Mucosa of gallbladder (tissue), 1 donor: ENCODE measurements around the gene DLG2. TPM values are rescaled to one million over a fixed set of nuclear protein-coding genes. Genes with fewer than 3 reads are reported as not detected.

Experiments used
- DNase-seq: peaks from one replicate; pipeline ENCODE4 v3.0.0-alpha.2; 2020; ENCODE audit warnings: low spot score
- total RNA-seq: library from RNA; stranded (reverse); gene quantifications from one replicate; pipeline ENCODE4 v1.2.1, GENCODE V29; 2021
- donor health status: DM: no; HTN: no; CAD: no.

DLG2 gene
- total RNA-seq, 1 donor from 2014 or later, result 4.4 TPM

DNA sequence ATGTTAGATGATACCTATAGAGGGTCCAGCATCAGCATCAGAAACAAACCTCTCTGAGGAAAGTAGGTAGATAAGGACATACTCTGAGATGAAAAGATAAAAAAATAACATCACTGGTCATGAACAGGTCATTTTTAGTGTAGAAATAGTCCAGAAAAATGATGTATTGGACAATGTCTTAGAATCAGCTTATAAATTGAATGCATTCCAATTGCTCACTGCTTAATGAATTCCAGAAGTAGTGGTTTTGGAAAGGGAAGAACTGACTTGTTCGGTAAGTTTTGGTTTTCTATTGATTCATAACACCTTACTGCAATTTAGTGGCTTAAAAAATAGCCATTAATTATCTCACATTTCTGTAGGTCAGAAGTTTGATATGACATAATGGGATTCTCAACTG is 1411.5 kb downstream of the DLG2 start:
- no peak for DNase-seq

DNA sequence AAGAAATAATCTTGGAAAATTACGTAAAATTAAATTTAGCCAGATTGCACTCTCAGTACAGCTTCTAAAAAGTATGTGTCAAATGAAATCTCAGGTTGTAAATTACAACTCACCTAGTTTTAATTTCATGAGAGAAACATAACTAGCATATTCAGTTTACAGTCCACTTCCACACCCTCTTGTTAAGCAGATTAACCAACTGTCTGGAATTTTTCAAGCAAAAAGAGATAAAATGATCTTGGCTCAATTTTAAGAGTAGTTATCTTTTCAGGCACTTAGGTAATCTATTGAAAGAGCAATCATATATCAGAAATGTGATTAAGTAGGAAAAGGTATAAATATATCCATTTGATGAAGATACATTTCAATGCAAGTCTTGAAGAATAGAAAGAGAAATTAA is 1412.6 kb downstream of the DLG2 start:
- DNase-seq, result no peak

DNA sequence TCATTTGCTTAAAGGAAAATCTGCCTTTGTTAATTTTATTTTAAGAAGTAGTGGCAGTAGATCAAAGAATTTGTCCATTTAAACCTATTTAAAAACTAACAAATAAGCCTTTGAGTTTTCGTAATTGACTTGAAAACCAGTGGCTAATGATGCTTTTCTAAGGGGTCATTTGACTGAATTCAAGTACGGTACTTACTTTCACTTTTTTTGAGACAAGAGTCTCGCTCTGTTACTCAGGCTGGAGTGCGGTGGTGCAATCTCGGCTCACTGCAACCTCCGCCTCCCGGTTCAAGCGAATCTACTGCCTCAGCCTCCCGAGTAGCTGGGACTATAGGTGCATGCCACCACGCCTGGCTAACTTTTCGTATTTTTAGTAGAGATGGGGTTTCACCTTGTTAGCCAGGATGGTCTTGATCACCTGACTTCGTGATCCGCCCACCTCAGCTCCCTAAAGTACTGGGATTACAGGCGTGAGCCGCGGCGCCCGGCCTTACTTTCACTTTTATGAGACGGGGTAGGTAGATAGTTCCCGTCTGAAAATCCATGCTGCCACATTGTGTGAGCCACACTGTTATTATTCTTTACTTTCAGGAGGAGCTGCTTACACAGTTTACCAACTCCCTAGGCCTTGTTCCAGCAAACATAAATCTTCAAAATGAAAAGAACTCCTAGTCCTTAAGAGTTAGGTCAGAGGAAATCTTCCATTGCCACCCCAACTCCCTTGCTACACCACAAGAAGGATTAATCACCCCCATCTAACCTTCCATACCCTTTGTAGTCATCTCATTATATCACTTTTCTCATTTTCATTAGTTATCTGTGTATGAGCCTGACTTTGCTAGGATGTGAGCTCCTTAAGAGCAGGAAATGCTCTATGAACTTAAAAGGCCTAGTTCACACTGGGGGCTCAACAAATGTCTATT is 1414.4 kb downstream of the DLG2 start:
- no peak for DNase-seq

DNA sequence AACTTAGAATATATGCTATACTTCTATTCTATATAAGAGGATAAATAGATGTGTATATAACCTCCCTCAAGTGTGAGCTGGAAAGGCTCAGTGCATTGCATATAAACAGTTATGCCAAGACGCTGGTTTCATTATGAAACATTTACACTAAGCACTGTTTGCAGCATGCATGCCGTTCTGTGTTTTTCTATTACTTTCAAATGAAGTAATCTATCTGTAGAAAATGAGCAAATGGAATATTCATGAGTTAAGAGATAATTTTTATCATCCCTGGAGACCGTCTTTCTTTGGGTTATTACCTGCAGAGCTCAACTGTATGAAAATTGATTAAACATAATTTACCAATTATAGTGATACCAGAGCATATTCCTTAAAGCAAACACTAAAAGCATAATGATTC is 1415.2 kb downstream of the DLG2 start:
- no peak for DNase-seq

DNA sequence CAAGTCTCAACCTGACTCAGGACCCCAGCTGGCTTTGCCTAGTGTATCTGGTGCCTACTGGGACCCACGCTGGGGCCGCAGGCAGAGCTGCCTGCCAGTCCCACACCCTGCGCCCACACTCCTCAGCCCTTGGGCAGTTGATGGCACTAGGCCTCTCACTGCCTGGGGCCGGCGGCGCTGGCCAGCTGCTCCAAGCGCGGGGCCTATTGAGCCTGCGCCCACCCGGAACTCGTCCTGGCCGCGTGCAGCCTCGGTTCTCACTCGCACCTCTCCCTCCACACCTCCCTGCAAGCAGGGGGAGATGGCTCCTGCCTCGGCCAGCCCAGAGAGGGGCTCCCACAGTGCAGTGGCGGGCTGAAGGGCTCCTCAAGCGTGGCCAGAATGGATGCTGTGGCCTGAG is 1432.4 kb downstream of the DLG2 start:
- no peak for DNase-seq

DNA sequence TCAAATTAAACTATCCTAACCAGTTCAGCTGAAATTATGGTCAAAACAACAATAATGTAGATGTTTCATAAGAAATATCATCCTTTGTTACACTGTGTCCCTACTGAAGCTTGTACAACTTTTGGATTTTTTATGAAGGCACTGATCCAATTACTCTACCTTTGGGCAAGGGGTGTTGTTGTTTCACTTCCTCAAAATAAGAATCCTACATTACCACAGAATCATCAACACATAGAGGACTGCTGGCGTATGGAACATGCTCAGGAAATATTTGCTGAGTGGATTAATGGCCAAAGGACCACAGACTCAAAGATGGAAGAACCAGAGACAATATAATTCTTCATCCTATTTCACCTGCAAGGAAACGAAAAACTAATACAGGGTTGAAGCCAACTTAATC is 1433.4 kb downstream of the DLG2 start:
- no peak for DNase-seq

DNA sequence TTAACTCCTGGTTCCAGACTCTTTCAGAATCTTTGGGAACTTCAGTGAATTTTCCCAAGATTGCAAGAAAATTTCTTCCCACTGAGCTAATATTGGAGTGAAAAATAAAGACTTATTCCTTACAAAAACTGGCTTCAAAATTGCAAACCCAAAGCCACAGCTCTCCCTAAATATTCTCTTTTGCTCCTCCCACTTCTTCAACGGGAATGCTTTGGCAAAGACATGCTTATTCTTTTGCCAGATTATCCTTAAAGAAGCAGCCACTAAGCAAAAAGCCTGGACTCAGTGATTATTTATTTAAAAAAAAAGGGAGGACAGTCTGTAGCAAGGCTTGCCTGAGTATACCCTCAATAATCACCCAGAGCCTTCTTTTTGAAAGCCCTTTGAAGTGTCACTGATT is 1438.6 kb downstream of the DLG2 start:
- no peak for DNase-seq

DNA sequence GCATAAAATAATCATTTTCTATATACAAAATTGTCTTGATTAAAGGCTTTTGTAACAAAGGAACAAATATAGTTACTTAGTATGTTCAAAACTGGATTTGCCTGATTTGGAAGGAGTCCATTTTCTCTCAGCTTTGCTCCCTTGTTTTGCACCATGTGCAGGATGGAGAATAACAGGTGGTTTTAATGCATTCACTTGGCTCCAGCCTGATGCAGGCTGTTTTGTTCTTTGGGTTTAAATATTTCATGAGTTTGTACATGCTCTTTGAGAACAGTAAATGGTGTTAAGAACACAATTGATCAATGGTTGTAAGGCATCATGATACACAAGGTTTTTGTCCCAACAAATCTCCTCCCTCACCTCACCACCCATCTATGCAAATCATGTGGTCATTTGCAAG is 1454.1 kb downstream of the DLG2 start:
- no peak for DNase-seq

DNA sequence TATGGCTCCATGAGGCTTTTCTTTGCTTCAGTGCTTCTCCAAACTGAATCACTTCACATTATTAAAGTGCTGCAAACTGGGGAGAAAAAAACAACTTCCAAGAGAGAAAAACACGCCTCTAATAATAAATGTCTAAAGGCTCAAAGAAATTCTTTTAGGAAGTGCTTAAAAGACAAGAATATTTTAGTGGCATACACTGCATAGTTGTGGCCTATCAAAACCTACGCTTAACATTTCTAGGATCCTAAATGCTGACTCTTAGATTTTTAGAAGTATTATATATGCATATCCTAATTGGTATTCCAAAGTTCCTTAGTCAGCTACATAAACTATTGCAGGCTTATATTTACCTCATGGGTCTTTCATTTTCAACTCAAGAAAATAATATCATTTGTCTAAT is 1462.0 kb downstream of the DLG2 start:
- DNase-seq, result no peak

DNA sequence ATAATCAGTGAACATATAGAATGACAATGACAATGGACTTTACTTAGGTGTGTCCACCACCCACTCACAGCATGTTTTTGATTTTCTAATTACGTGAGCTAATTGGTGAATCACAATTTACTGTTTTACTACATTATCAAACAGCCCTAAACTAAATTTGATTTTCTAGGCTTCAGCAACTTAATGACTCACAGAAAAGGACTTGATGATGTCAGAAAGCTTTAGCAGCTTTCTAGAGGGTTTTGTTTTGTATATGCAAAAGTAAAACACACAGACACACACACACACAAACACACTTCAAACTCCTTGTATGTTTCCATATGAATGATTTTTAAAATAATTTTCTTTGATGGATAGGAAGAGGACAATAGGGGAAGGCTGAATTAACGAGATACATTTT is 1462.4 kb downstream of the DLG2 start:
- DNase-seq, result no peak

DNA sequence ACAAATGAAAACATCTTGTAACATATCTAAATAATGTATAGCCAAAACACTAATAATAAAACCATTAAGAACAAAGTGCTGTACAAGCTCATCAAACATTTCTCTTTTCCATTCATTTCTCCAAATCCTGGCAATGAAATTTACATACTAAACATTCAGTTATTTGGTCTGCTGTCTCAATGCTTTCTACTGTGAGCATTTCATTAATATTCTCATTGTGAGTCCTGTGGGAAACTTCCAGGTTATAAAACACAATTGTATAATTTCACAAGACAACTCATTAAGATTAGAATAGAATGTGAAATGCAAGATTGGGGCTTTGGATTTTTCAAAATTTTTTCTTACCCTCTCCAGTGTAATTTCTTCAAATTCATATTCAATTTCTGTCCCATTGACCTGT is 1464.0 kb downstream of the DLG2 start:
- no peak for DNase-seq

DNA sequence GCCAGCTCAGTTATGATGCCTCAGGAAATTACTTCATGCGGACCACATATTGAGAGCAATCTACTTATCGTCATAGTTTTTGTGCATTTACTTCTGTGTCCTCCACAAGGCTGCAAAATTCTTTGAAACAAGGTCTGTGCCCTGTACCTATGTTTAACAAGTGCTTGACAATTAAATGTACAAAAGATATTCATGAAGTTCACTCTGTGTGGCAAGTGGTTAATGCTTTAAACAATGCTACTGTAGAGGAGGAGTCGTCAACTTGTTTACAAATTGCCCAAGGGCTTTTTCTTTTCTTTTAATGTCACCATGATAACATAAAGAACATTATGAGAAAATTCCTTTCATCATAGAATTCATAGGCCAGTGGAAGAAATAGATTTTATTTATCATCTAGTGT is 1469.5 kb downstream of the DLG2 start:
- DNase-seq, result no peak

DNA sequence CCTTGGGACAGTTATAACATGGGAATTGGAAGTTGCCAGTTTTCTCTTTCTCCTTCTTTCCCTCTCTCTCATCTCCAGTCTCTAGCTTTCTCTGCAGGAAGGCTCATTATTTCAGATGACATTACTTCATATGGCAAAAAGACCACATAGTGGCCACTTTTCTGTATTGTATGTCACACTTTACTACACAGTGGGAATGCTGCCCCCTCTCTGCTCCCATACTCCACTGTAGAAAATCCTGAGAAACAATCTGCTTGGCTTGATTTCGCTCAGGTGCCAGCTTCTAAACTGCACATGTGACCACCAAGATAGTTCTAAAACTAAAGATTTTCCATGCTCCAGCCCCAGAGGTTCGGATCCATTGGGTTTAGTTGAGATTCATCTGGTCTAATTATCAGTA is 1480.3 kb downstream of the DLG2 start:
- DNase-seq, result no peak

DNA sequence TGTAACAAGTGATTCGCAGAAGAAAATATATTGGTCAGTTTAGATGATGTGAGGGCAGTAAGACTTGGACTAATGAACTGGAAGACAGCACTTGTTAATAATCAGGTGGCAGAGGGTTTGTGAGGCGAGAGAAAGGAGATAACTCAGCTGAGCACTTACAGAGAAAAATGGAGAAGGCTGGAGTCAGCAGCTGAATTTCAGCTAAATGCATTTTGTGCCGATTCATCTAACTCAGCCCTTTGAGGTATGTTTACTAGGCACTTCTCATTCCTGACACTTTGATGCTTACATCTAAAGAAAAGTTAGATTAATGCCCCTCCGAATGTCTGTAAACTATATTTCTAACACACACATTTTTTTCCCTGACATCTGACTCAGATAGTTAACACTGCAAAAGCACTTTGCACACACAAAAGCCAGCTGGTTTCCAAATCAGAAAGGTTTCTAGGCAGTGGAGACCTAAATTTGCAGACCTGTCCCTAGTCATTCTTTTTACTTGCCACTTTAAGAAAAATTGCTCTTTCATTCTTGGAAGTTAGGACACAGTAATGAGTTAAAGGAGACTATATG is 1481.4 kb downstream of the DLG2 start:
- no peak for DNase-seq

DNA sequence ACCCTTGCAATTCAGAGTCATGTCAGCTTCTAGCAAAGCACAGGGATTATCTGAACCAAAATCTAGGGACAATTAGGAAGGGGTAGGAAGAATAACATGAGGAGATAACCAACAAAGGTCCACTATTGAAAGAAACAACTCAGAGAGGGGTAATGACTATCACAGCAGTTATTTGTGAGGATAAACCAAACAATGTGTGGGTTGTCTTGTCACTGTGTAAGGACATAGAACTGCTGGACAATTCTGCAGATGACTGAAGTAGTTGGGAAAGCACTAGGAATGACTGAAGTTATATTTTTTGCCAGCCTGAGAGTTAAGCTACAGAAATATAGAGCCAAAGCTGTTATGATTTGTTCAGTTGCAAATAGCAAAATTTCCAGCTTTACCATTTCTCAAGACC is 1482.6 kb downstream of the DLG2 start:
- no peak for DNase-seq

DNA sequence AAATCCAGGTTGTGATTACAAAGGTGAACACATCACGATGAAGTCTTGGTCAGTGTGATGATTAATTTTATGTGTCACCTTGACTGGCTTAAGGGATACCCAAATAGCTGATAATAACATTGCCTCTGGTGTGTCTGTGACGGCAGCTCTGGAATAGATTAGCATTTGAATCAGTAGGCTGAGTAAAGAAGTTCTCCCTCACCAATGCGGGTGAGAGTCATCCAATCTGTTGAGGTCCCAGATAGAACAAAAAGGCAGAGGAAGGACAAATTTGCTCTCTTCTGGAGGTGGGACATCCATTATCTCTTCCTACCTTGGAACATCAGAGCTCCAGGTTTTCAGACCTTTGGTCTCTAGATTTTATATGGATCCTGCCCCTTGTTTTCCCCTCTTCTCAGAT is 1484.7 kb downstream of the DLG2 start:
- DNase-seq, result no peak

DNA sequence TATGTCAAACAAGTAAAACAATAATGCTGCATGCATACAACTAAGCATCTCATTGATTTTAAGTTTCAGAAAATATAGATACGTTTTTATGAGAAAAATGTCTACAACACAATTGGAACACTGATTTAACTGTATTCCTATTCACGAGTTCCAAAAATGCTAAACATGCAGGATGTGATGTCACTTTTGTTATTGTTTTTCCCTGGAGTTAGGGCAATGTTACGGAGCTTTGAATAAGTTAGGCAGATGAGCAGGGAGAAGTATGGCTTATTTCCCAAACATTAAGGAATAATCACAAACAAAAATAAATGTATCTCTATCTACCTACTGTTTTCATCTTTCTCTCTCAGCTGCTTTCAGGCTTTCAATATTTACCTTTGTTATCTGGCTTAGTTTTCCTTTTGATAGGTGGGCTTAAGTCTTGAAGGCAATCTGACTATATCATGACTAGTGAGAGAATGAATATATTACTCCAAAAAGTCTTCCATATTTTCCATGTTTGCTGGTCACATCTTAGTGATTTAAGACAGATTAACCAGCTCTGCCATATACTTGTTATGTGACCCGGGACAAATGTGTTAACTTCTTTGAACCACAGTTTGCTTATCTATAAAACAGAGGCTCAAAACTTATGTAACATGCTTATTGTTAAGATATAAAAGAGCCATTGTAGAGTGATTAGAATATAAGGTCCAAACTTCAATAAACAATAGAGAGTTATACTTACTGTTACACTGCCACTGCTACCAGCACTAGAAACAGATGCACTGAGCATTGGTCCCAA is 1486.6 kb downstream of the DLG2 start:
- DNase-seq, result no peak

DNA sequence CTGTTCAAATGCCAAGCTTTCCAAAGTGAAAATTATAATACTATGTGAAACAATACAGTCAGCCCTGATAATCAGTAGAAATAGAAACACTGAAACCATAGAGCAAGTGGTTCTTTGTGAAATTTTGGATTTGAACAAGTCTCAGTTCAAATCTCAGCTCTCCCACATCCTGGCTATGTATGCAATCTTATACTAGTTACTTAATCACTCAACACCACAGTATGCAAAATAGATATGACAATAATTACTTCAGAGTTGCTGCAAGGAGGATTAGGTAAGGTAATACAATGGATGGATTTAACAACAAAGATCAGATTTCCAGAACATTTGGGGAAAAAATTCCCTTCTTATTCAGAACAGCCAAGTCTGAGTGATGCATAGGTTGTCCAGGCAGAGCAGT is 1489.2 kb downstream of the DLG2 start:
- DNase-seq, result no peak

DNA sequence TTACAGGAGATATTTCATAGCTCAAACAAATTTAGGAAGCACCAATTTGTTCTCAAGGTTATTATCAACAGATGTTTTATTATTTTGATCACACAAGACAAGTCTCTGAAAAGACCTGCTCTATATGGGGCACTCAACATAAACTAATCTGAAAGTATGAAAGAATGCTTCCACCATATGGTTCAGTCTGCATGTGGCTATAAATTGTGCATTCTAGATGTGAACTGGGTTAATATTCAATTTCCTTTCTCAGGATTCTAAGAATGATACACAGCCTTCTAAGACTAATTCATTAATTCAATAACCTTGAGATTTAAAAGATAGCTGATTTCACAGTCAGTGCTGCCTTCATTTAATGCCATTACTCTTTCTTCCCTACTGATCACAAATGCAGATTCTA is 1489.6 kb downstream of the DLG2 start:
- no peak for DNase-seq

DNA sequence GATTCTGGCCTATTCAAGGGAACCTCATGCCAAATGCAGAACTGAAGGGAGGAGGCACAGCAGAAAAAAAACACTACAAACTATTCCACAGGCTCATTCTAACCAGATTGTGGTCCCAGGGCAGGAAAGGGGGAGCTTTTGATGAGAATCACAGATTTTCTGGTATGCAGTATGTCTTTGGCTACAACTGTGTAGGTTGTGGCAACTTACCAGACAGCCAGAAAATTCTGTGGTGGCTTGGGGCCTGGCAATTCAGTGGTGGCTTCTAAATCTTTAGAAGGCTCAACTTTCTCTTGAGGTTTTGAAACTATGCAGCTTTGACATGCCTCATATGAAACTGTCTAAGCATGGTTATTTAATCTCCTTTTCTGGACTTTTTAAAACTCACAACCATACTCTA is 1490.2 kb downstream of the DLG2 start:
- DNase-seq, result no peak

DNA sequence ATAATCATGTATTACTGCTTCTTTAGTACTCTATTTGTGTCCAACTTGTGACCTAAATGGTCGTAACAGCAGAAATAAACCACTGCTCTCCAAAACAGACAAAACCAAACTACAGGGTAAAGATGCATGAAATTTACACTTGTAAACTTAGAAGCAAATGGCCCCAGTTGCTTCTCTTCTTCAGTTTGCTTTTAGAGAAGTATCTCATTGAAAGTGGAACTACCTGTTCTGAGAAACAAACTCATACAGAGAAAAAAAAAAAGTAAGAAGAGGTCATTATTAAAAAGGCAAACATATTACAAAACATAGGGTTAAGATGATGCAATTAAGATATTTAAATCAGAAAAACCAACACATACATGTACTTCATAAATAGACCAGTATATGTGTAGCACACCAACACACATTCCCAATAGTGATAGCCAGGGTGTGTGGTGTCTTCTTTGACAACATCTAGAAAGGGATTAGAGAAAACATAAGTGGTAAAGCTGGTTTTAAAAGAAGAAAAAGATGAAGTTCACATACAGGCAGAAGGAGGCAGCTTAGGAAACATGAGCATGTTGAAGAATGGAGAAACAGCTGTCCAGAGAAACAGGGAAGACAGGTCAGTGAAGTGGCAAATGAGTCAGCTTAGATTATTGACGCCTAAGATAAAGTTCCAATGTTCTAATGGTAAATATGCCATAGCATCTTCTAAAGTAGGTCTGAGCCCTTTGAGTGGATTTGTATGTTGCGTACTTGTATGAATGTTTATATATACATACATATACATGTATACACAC is 1496.3 kb downstream of the DLG2 start:
- DNase-seq, result no peak

DNA sequence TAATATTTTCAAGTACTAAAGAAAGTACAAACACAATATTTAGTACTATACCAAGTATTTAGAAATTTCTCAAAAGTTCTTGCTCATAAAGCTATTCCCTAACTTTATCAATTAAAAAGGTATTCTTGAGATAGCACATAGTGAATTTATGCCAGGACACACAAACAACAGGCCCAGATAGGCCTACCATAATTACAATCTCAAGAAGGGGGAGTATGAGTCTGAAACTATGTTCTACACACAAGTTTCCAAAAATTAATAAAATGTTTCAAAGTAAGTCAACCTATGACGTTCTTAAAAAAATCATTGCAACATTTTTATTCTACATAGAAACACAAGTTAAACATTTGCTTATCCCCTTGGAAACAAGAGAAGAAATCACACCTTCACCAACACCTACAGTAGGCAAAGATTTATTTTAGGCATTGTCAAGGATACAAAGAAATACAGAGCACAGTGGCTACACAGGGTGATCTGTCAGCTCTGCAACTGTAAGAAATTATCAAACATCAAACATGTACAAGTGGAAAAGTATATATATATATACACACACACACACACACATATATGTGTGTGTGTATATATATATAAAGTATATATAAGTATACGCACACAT is 1497.1 kb downstream of the DLG2 start:
- DNase-seq, result no peak
